H1 (cell line): ENCODE data around the gene ZNF697. TPM values are rescaled to one million over a fixed set of nuclear protein-coding genes. Genes with fewer than 3 reads are reported as not detected.
"Not testable (repeated sequence)": the region's sequence is repeated elsewhere in the genome, so short reads cannot be mapped to it uniquely, and the experiment has no call there.

ENCODE experiments used
- CTCF ChIA-PET: fragments of 300-600 bp; sonication (Branson Sonifier 250); formaldehyde crosslinking; loops from one replicate; lab custom pipeline; 2021; ENCODE audit not compliant: partially characterized antibody; lab: Charles Lee
- POLR2A ChIA-PET: fragments of 300-600 bp; sonication (Branson Sonifier 250); formaldehyde crosslinking; loops from one replicate; lab custom pipeline; 2021; ENCODE audit warnings: inconsistent platforms; ENCODE audit not compliant: partially characterized antibody; lab: Charles Lee
- DNase-seq, 2 experiments: peaks; one replicate each; pipeline versions ENCODE4 v3.0.0 to v3.0.0-alpha.2; 2010 to 2022; ENCODE audit warnings: low spot score in 2 of 2, low read depth in 1 of 2, mixed read lengths in 1 of 2
- FAIRE-seq: peaks from 2 replicates; lab custom pipeline; 2011; peaks lifted over from hg19 to GRCh38; lab: Jason Lieb, UNC
- H2AFZ ChIP-seq: 2 replicates; pipeline ENCODE4 v1.8.1; 2012; ENCODE audit warnings: low read length, inconsistent platforms
- H2AK5ac ChIP-seq: 2 replicates; pipeline ENCODE4 v1.6.1; 2013; ENCODE audit warnings: low read depth, low read length
- H2BK120ac ChIP-seq: replicated peaks from 2 replicates; pipeline ENCODE3; 2013; ENCODE audit warnings: low read depth, low read length, inconsistent platforms
- H2BK12ac ChIP-seq: 2 replicates; pipeline ENCODE4 v1.6.1; 2013; ENCODE audit warnings: low read depth, low read length
- H2BK15ac ChIP-seq: 2 replicates; pipeline ENCODE4 v1.6.1; 2013; ENCODE audit warnings: low read length
- H2BK20ac ChIP-seq: 2 replicates; pipeline ENCODE4 v1.6.1; 2013; ENCODE audit warnings: low read length
- H2BK5ac ChIP-seq: 2 replicates; pipeline ENCODE4 v1.6.1; 2013; ENCODE audit warnings: low read depth, low read length
- H3K14ac ChIP-seq: 2 replicates; pipeline ENCODE4 v1.6.1; 2013; ENCODE audit warnings: inconsistent platforms; ENCODE audit not compliant: insufficient read length
- H3K18ac ChIP-seq: 2 replicates; pipeline ENCODE4 v1.6.1; 2013; ENCODE audit warnings: low read length; ENCODE audit errors: extremely low read depth
- H3K23ac ChIP-seq: 2 replicates; pipeline ENCODE4 v1.6.1; 2013; ENCODE audit warnings: inconsistent platforms; ENCODE audit not compliant: insufficient read length
- H3K23me2 ChIP-seq: 2 replicates; pipeline ENCODE4 v1.6.1; 2013; ENCODE audit warnings: low read depth, low read length
- H3K27ac ChIP-seq: 2 replicates; pipeline ENCODE4 v1.6.1; 2011; ENCODE audit warnings: low read depth, low read length, inconsistent platforms
- H3K27me3 ChIP-seq, 4 experiments: replicated peaks in 1 of 4; 1 replicate in 1 of 4; 2 replicates in 3 of 4; pipeline versions ENCODE4 v1.6.1 to v1.8.1; 2011 to 2013; ENCODE audit warnings: low read length in 3 of 4, mild to moderate bottlenecking in 3 of 4, inconsistent platforms in 2 of 4, mixed read lengths in 2 of 4, moderate library complexity in 1 of 4; ENCODE audit not compliant: control insufficient read depth in 3 of 4, insufficient read depth in 3 of 4; ENCODE audit errors: extremely low read depth in 1 of 4
- H3K36me3 ChIP-seq, 4 experiments: 2 replicates each; pipeline versions ENCODE4 v1.6.1 to v1.8.1; 2011 to 2013; ENCODE audit warnings: mild to moderate bottlenecking in 4 of 4, low read length in 3 of 4, moderate library complexity in 2 of 4, control low read depth in 1 of 4, inconsistent platforms in 1 of 4; ENCODE audit not compliant: insufficient read depth in 4 of 4, control insufficient read depth in 2 of 4
- H3K4ac ChIP-seq: replicated peaks from 2 replicates; pipeline ENCODE3; 2013; ENCODE audit warnings: low read length, low read depth, mixed read lengths, inconsistent platforms; ENCODE audit not compliant: insufficient read length
- H3K4me1 ChIP-seq, 4 experiments: replicated peaks in 1 of 4; 1 replicate in 1 of 4; 2 replicates in 3 of 4; pipeline versions ENCODE4 v1.6.1 to v1.8.1; 2011 to 2013; ENCODE audit warnings: low read length in 3 of 4, inconsistent platforms in 2 of 4, mixed read lengths in 1 of 4; ENCODE audit not compliant: insufficient read depth in 4 of 4, control insufficient read depth in 3 of 4
- H3K4me2 ChIP-seq, 2 experiments: 2 replicates each; pipeline versions ENCODE4 v1.6.1 to v1.8.1; 2011 to 2013; ENCODE audit warnings: low read depth in 2 of 2, low read length in 2 of 2, control low read depth in 1 of 2, inconsistent platforms in 1 of 2, mild to moderate bottlenecking in 1 of 2; ENCODE audit not compliant: insufficient read depth in 1 of 2
- H3K4me3 ChIP-seq, 4 experiments: fragments of 200-600, 300-600 bp in 1 of 4; sonication (generic), shearing (Covaris generic), sonication (Bioruptor Twin) in 1 of 4; 2 replicates each; pipeline versions ENCODE4 v1.5.1 to v1.8.1; 2011 to 2016; ENCODE audit warnings: low read length in 4 of 4, low read depth in 3 of 4, control low read depth in 2 of 4, inconsistent platforms in 2 of 4, mild to moderate bottlenecking in 2 of 4, mixed read lengths in 1 of 4, moderate library complexity in 1 of 4; ENCODE audit not compliant: insufficient read depth in 2 of 4; ENCODE audit errors: extremely low read depth in 1 of 4
- H3K56ac ChIP-seq: replicated peaks from 2 replicates; pipeline ENCODE3; 2013; ENCODE audit warnings: low read depth, mild to moderate bottlenecking, mixed read lengths, low read length, inconsistent platforms; ENCODE audit not compliant: insufficient read length
- H3K79me1 ChIP-seq: 2 replicates; pipeline ENCODE4 v1.6.1; 2013; ENCODE audit warnings: low read depth, low read length, control low read depth
- H3K79me2 ChIP-seq, 2 experiments: 2 replicates each; pipeline versions ENCODE4 v1.6.1 to v1.8.1; 2012 to 2013; ENCODE audit warnings: low read length in 2 of 2, mild to moderate bottlenecking in 2 of 2, inconsistent platforms in 1 of 2; ENCODE audit not compliant: insufficient read depth in 2 of 2, control insufficient read depth in 1 of 2
- H3K9ac ChIP-seq, 4 experiments: replicated peaks in 1 of 4; 1 replicate in 1 of 4; 2 replicates in 3 of 4; pipeline versions ENCODE4 v1.6.1 to v1.8.1; 2011 to 2013; ENCODE audit warnings: low read depth in 3 of 4, low read length in 3 of 4, control low read depth in 2 of 4, mild to moderate bottlenecking in 2 of 4, moderate library complexity in 2 of 4, inconsistent platforms in 1 of 4; ENCODE audit errors: extremely low read depth in 1 of 4
- H3K9me3 ChIP-seq, 2 experiments: 2 replicates each; pipeline versions ENCODE4 v1.6.1 to v1.8.1; 2012 to 2013; ENCODE audit warnings: mild to moderate bottlenecking in 2 of 2, moderate library complexity in 2 of 2, control low read depth in 1 of 2, inconsistent platforms in 1 of 2, low read depth in 1 of 2, low read length in 1 of 2, mixed read lengths in 1 of 2; ENCODE audit not compliant: insufficient read depth in 2 of 2
- H4K20me1 ChIP-seq, 2 experiments: replicated peaks in 1 of 2; 2 replicates each; pipeline versions ENCODE3 to v1.8.1; 2011 to 2013; ENCODE audit warnings: inconsistent platforms in 2 of 2, low read length in 2 of 2, mild to moderate bottlenecking in 1 of 2; ENCODE audit not compliant: insufficient read depth in 2 of 2, control insufficient read depth in 1 of 2
- H4K5ac ChIP-seq: 2 replicates; pipeline ENCODE4 v1.6.1; 2013; ENCODE audit warnings: low read length, low read depth, mixed read lengths, inconsistent platforms; ENCODE audit not compliant: insufficient read length
- H4K8ac ChIP-seq: 2 replicates; pipeline ENCODE4 v1.8.0; 2013; ENCODE audit warnings: mild to moderate bottlenecking, moderate library complexity, low read length, inconsistent platforms; ENCODE audit not compliant: insufficient read depth; ENCODE audit errors: extremely low read depth
- H4K91ac ChIP-seq: replicated peaks from 2 replicates; pipeline ENCODE3; 2013; ENCODE audit warnings: low read length, mixed read lengths, inconsistent platforms; ENCODE audit not compliant: insufficient read length
- CBX8 ChIP-seq: fragments of 300-800, 300-1000 bp; sonication (generic); IDR thresholded peaks from 2 replicates; pipeline ENCODE4 v1.7.1; 2016; ENCODE audit warnings: low read depth, low read length, borderline replicate concordance
- WGBS, 2 experiments: shearing (Covaris generic) in 1 of 2; methylation state at CpG; one replicate each; pipeline versions ENCODE4 v1.1.6 to v1.1.7; 2013 to 2015; ENCODE audit warnings: low lambda C conversion rate in 2 of 2, mixed read lengths in 2 of 2, inconsistent platforms in 1 of 2, low coverage in 1 of 2, missing lambda C conversion rate in 1 of 2; ENCODE audit not compliant: insufficient replicate concordance in 2 of 2, insufficient coverage in 1 of 2, insufficient read length in 1 of 2; ENCODE audit errors: extremely low coverage in 1 of 2, missing lambda C conversion rate in 1 of 2; 5-methylcytosine and 5-hydroxymethylcytosine counted together
- polyA plus RNA-seq, 7 experiments: library from polyadenylated mRNA; depleted of rRNA in 3 of 7; stranded (reverse) in 5 of 7; unstranded in 2 of 7; fragments of >200 nt in 5 of 7; fragments of 200-250 nt in 2 of 7; gene quantifications; 1 replicate in 5 of 7; 2 replicates in 1 of 7; 4 replicates in 1 of 7; pipeline versions ENCODE4 v1.2.1 to v1.2.3, GENCODE V29; 2011 to 2013; ENCODE audit warnings: missing spikeins in 2 of 7, mixed read lengths in 2 of 7
- total RNA-seq: library from RNA; stranded (reverse); fragmentation: NEBNext Ultra II Directional; extraction: Animal tissue kit (Norgen Biotek cat#: 25700); gene quantifications from 2 replicates; pipeline ENCODE4 v1.2.1, GENCODE V29; 2021

ZNF697 gene
- total and polyA plus RNA-seq, 2 of the 8 experiments (the other 6 are each of a cell fraction or from before 2014, with no cell fraction given) = 5.6 to 18.3 TPM

DNA sequence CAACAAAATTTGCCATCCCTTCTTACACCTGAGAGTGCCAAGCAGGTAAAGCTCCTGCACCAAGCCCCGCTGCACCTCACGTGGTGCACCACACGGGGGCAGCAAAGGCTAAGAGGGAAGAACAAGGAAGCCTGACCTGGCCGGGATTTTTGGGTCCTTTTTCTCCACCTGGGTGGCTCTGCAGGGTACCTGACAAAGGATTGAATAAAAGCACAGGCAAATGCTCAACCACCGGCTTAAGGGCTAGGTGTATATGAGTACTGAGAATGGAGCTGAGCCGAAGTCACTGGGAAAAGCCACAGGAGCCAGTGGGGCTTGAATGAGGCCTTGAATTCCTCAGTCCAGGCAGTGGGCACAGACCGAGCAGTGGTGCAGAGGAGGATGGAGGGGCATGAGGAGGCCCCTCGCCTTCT is 36.4 kb downstream of the ZNF697 start (continued):
- TF ChIP-seq CBX8 = no peak

- not testable (repeated sequence) for H2BK12ac ChIP-seq
- POLR2A ChIA-PET = interaction anchor here (0.6 to 2.2 kb wide), 3 partner anchors 37 to 133 kb away, joined by 3 to 7 read pairs (median 3); no protein-coding TSS in a partner anchor
These were observed 39.2 kb downstream of the ZNF697 start for GRCh38 chr1:119608816-119609215.

More at GRCh38 chr1:119608816-119609215, 39.2 kb downstream of the ZNF697 start:
- H3K4me2 ChIP-seq, H3K27ac ChIP-seq, H3K79me2 ChIP-seq, H3K9me3 ChIP-seq, H2AK5ac ChIP-seq, H4K91ac ChIP-seq, H2BK20ac ChIP-seq, H3K79me1 ChIP-seq, H2BK5ac ChIP-seq, H3K4me1 ChIP-seq, H4K5ac ChIP-seq, DNase-seq, H3K4ac ChIP-seq, H4K20me1 ChIP-seq, FAIRE-seq, H3K23ac ChIP-seq, H3K14ac ChIP-seq, H2AFZ ChIP-seq, H3K27me3 ChIP-seq, H4K8ac ChIP-seq, H3K36me3 ChIP-seq, H3K9ac ChIP-seq, H3K4me3 ChIP-seq, H2BK15ac ChIP-seq, H3K56ac ChIP-seq, H3K18ac ChIP-seq, H3K23me2 ChIP-seq, H2BK120ac ChIP-seq: not testable (repeated sequence)
- CTCF ChIA-PET = interaction anchor here (0.6 to 29.8 kb wide), 18 partner anchors 9 to 236 kb away, joined by 3 to 786 read pairs (median 4); partner anchors contain the start of genes REG4 and ZNF697
- 89% methylated on average over 6 of the region's 6 CpGs; no CpG with 5 or more reads in 1 of the 2 experiments for WGBS, 2 experiments
